NCI-H82 (cell line): Measurements from ENCODE around the gene HPN.
"Not testable (repeated sequence)": the region's sequence is repeated elsewhere in the genome, so short reads cannot be mapped to it uniquely, and the experiment has no call there.

Experiments
- DNase-seq: peaks from one replicate; lab custom pipeline; 2025; lab: John Stamatoyannopoulos, UW

HPN gene

DNA sequence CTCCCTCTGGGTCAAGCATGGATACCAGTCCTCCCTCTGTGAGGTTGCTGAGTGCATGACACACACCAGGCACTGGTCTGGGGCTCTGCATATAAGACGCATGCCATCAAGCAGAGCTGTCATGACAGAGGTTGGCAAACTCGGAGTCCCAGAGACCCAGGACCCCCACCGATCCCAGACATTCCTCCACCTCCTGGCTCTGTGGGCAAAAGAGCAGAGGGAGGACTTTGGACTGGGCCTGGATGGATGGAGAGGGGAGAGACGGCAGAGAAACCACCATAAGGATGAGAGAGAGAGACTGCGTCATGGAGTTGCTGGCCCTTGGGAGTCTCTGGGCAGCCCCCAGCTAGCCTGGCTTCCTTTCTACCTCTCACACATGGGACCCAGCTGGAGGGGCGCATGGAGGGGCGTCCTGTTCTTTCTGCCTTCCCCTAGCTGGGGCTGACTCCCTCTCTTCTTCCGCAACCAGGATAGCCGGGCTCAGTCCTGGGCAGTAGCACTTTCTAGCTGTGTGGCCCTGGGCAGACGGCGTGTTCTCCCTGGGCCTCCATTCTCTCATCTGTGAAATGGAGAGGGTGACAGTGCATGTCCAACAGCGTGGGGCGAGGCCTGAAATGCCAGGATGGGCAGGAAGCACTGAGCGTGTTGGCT is 1.6 kb downstream of the HPN start:
- DNase-seq, result no peak

DNA sequence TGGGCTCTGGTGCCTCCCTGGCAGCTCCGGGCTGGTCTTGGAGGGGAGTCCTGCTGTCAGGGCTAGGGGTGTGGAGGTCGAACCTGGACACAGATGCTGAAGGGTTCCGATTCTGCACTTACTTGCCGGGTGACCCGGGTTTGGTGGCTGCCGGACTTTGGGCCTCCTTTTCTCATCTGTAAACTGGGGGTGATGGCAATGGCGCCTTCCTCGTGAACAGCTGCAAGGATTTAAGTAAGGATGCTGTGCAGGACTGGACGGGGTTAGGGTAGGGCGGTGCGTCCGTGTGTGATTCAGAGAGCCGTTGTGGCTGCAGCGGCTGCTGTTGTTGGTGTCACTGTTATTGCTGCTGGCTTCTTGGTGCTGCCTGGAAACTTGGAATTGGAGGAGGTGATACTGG is 2.4 kb downstream of the HPN start:
- DNase-seq, result no peak

DNA sequence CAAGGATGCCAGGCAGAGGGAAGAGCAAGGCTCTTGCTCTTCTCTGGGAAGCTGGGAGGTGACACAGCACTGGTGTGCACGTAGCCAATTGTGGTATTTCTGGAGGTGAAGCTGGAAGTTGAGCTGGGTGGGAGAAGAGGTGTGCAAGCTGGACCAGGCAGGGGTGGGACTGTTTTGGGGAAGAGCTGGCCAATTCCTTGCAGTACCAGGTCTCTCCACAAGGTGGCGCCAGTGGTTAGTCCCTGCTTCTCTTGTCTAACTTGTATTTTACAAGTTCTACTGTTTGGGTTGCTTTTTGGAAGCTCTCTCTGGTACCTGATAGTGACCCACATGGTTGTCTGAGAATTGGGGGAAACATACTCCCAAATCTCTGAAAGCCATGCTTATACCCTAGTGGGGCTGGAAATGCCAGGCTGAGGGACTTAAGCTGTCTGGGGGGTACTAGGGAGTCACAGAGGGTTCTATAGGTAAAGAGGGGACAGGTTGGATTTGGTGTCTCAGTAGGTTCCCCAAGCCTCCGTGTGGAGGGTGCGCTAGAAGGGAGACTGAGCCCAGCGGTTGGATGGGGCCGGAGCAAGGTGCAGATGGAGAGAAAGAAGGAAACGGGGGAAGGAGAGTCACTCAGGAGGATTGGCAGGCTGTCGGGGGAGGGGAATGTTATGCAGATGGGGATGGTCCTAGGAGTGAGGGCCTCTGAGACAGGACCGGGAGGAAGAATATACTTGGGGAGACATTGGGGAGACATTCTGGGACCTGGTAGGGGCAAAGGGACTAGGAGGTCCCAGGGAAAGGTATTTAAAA is 3.0 kb downstream of the HPN start:
- peak; percentile 70 for DNase-seq

DNA sequence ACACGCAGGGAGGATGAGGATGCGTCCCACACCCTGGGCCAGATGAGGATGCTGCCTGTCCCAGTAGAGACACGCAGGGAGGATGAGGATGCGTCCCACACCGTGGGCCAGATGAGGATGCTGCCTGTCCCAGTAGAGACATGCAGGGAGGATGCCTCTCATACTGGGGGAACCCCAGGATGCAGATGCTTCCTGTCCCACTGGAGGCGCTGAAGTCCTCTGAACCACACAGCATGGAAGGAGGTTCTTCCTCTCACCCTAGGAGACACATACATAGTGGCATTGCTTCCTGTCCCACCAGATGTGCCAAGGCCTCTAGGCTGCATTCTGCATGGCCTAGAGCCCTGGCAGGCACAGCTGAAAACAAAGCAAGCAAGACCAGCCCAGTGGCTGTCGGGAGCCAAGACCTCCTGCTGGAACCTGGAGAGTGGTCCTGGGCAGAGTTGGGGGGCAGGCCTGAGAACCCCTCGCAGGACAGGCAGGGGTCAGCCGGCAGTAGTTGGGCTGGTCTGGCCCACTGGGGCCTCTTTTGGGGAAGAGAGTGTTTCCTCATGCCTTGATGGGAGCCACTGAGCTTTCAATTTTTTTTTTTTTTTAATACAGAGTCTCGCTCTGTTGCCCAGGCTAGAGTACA is 4.3 kb downstream of the HPN start:
- DNase-seq, result peak; percentile 36

DNA sequence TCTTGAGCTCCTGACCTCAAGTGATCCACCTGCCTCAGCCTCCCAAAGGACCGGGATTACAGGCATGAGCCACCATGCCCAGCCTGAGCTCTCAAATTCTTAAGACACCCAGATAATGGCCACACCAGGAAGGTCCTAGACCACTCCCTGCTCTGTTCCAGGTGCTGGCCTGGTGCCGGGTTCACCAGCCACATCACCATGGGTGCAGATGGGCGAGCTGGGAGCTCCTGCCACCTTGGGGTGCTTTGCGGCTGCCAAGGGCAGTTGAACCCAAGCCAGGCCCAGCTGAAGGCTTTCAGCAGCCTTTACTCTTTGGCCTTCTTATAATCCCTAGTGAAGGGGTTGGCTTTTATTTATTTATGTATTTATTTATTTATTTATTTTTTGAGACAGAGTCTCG is 4.9 kb downstream of the HPN start:
- DNase-seq, result no peak

DNA sequence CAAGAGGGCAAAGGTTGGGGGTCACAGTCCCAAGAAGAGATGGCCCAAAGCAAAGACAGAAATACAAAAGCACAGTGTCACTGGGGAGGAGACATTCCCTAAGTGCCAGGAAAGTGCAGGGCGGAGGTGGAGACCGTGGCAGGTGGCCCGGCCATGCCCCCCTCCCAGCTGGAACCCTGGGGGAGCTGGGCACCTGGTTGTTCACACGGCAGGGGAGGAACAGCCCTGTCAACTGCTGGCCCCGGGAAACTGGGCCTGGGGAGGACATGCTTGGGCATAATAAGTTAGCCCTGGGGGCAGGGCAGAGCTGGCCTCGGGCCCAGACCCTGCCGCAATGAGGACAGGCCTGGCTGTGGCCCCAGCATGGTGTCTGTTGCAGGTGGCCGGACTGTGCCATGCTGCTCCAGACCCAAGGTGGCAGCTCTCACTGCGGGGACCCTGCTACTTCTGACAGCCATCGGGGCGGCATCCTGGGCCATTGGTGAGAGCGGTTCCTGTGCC is 7.4 kb downstream of the HPN start:
- no peak for DNase-seq

DNA sequence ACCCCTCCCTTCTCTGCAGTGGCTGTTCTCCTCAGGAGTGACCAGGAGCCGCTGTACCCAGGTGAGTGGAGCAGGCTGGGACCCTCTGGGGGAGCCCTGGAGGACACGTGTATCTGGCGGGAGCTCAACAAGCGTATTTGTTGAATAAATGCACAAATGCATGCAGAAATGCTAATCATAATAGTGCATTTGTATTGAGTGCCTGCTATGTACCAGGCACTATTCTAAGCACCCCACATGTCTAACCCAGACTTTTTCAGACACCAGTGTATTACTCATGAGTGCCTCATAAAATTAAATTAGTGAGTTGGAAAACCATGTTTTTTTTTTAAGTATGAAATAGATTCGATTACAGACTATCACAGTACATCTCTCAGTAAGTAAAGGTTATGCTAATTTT is 7.9 kb downstream of the HPN start:
- DNase-seq, result no peak

DNA sequence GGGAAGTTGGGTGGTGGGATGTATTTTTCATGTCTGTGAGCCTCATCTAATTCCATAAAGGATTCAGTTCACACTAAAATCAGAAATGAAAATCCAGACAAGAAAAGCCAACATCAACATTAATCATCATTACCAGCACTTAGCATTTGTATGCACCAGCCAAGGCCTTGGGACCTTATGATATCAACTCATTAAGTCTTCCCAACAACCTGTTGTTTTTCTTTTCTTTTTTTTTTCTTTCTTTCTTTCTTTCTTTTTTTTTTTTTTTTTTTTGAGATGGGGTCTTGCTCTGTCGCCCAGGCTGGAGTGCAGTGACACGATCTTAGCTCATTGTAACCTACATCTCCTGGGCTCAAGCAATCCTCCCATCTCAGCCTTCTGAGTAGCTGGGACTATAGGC is 9.1 kb downstream of the HPN start:
- DNase-seq, result not testable (repeated sequence)

DNA sequence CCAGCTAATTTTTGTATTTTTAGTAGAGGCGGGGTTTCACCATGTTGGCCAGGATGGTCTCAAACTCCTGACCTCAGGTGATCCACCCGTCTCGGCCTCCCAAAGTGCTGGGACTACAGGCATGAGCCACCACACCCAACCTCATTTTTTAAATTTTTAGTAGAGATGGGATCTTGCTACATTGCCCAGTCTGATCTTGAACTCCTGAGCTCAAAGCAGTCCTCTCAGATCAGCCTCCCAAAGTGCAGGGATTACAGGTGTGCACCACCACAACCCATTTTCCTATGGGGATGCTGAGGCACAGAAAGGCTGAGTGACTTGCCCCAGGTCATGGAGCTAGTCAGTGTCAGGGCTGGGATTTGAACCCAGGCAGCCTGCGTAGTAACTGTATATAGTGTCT is 9.7 kb downstream of the HPN start:
- DNase-seq, result not testable (repeated sequence)

DNA sequence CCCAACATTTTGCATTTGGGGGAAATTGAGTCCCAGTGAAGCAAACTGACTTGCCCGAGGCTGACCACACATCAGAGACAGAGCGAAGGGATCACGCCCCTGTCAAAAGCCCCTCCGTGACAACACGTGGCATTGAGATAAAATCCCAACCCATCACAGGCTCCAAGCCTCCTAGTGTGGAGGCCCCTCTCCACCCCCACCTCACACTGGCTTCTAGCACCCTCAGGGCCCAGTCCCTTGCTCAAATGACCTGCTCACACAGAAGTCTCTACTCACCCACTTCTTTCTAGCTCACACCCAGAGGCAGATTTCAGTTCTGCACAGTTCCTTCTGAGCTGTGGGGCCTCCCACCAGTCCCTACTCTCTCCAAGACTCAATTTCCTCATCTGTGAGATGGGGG is 10.3 kb downstream of the HPN start:
- DNase-seq, result no peak

DNA sequence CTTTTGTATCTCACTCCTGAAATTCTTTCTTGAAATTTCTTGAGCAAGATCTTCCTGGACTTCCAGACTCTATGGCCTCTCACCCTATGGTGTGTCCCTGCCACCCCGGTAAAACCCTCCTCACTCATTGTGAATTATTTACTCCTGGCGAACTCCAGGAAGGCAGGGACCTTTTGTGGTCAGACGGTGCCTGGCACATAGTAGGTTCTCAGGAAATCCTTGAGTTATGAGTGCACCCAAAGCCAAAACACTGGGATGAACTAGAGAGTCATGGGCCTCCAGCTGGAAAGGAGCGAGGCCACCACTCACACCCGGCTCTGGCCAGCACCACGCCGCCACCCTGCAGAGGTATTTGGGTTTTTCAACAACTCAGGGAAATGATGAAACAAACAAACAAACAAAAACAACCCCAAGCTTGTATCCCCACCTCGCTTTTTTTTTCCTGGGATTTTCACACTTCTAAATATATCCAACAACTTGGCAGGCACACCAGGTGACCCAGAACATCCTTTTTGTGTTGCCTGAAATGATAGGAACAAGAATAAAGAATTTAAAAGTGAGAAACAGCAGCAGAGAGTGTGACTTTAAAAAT is 11.2 kb downstream of the HPN start:
- DNase-seq, result no peak

DNA sequence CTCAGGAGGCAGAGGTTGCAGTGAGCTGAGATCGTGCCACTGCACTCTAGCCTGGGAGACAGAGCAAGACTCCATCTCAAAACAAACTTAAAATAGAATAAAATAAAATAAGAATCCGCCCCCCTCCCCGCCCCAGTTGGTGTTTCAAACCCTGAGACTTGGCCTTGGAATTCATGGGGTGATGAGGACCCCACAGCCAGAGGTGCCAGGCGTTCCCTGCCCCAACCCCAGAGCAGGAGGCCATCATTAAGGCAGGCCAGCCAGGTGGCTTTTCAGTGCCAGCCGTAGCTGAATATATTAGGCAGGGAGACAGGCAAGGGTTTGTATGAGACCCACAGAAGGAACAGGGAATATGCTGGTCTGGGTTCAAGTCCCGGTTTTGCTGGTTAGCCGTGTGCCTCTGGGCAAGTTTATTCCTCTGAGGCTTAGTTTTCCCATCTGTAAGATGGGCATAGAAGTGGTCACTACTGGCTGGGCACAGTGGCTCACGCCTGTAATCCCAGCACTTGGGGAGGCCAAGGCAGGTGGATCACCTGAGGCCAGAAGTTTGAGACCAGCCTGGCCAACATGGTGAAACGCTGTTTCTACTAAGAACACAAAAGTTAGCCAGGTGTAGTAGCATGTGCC is 12.3 kb downstream of the HPN start:
- no peak for DNase-seq

DNA sequence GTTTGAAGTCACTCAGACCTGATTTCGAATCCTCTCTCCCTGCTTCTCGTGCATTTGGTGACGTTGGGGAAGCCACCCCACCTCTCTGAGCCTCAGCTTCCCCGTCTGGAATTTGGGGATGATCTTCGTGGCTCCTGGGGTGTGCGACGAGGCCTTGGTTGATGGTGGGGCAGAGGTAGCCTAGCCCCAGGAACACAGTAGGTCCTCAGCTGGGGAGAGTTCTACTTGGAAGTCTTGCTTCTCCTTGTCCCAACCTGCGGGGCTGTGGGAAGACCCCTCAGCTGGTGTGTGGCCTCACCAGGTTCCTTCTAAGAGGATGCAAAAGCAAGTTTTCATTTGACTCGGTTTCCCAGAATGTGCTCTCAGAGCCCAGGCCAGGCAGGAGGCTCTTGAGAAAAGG is 13.1 kb downstream of the HPN start:
- no peak for DNase-seq

DNA sequence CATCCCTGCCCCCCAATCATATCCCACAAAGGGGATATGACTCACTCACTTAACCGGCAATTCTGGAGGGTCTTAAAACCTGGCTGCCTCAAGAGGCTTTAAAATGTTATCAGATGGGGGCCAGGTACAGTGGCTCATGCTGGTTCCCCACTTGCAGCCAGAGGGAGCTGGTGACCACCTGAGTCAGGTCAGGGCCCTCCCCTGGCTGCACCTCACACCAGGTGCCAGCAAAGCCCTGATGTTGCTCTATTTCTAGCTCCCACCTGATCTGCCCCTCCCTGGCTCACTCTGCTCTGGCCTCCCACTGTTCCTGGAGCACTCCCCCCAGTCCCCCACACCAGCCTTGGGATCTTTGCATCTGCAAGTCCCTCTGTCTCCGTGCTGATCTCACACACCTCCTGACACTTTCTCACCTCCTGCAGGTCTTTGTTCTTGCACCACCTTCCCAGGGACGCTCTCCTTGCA is 14.2 kb downstream of the HPN start:
- DNase-seq, result peak; percentile 57

DNA sequence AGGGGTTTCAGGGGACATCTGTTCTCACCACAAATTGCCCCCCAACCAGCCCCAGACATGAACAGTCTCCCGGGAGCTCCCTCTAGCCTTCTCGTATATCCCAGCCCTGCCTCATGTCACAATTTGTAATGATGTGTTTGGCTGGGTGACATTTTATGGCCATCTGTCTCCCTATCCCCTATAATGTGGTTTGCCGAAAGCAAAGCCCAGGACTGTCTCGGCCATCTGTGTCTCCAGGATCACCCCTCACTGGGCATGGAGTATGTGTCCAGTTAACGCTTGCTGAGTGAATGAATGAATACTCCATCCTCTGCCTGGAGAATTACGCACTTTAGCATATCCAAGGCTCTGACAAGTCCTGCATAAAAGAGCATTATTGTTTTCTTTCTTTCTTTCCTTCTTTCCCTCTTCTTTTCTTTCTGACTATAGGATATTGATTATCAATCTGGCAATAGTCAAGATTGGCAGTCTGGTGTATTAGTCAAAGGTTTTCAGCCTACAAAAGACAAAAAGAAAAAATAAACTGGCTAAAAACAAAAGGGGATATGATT is 15.1 kb downstream of the HPN start:
- DNase-seq, result peak; percentile 77

DNA sequence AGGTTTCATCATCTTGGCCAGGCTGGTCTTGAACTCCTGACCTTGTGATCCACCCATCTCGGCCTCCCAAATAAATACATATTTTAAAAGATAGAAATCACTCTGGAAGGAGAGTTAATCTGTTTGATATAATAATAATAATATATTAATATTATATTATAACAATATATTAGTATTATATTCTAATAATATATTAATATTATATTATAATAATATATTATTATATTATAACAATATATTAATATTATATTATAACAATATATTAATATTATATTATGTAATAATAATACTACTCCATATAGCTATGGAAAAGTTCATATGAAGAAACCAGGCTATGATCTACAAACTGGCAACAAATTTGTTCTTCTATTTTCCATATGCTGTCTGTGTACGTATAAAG is 16.8 kb downstream of the HPN start:
- DNase-seq, result no peak

DNA sequence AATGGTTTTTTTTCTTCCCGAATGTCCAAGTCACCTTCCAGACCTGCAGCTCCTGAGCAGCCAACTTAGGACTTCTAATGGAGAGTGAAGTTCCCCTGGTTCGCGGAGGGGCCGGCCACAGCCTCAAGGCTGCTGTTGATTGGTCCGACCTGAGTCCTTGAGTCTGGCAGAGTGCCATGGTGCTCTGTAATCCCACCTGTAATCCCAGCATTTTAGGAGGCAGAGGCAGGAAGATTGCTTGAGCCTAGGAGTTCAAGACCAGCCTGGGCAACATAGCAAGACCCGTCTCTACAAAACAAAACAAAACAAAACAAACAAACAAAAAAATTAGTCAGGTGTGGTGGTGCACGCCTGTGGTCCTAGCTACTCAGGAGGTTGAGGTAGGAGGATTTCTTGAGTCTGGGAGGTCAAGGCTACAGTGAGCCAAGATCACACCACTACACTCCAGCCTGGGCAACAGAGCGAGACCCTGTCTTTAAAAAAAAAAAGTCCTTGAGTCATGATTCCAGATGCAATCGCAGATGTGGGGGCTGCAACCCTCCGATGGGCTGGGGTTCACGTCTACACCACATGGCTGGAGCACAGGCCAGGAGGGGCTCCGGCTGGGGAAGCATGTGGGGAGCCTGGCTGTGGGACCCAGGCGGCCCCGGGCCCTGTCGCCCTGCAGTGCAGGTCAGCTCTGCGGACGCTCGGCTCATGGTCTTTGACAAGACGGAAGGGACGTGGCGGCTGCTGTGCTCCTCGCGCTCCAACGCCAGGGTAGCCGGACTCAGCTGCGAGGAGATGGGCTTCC is 17.7 kb downstream of the HPN start:
- peak; percentile 74 for DNase-seq

DNA sequence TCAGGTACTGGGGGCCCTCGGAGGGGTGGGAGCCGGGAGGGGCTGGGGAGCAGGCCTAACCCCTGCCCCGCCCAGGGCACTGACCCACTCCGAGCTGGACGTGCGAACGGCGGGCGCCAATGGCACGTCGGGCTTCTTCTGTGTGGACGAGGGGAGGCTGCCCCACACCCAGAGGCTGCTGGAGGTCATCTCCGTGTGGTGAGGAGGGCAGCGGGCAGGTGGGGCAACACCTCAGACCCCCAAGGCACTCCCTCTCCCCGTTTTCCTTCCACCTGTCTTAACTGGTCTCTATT is 18.2 kb downstream of the HPN start:
- no peak for DNase-seq

DNA sequence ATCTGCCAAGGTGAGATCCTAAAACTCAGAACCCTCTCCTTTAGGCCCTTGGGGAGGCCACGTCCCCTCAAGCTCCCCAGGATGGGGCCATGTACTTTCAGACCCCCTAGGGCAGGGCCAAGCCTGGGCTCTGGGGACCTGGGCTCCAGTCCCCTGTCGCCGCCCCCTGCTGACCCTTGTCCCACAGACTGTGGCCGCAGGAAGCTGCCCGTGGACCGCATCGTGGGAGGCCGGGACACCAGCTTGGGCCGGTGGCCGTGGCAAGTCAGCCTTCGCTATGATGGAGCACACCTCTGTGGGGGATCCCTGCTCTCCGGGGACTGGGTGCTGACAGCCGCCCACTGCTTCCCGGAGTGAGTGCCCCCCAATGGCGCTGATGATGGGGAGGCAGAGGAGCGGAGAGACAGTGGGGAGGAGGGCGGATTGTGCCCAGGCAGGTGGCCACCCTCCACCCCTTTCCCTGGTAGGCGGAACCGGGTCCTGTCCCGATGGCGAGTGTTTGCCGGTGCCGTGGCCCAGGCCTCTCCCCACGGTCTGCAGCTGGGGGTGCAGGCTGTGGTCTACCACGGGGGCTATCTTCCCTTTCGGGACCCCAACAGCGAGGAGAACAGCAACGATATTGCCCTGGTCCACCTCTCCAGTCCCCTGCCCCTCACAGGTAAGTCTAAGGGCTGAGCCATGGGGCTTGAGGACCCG is 18.8 kb downstream of the HPN start:
- no peak for DNase-seq

DNA sequence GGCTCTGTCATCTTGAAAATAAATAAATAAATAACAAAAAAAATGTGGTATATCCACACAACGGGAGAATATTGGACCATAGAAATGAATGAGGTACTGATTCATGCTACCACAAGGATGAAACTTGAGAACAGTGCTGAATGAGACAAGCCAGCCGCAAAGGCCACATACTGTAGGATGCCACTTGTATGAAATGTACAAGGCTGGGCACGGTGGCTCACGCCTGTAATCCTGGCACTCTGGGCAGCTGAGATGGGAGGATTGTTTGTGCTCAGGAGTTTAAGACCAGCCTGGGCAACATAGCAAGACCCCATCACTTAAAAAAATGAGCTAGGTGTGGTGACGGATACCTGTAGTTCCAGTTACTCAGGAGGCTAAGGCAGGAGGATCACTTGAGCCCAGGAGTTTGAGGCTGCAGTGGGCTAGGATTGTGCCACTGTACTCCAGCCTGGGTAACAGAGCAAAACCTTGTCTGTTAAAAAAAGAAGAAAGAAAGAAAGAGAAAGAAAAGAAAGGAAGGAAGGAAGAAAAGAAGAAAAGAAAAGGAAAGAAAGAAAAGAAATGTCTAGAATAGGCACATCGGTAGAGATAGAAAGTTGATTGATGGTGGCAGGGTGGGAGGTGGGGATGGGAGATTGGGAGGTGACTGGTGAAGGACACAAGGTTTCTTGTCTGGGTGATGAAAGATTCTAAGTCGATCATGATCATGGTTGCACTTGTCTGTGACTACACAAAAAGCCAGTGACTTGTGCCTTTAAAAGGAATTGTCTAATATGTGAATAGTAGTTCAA is 20.3 kb downstream of the HPN start:
- DNase-seq, result no peak
